ENCODE results near the gene DYRK3. TPM values are rescaled to one million over a fixed set of nuclear protein-coding genes. Genes with fewer than 3 reads are reported as not detected.
"Not testable (repeated sequence)": the region's sequence is repeated elsewhere in the genome, so short reads cannot be mapped to it uniquely, and the experiment has no call there.

DYRK3 gene
- total RNA-seq, 1 donor from 2014 or later: 3.2 TPM

GRCh38 chr1:206636671-206637070, 1.3 kb downstream of the DYRK3 start:
- no peak overlapping the region for H3K27ac Mint-ChIP-seq (ENCODE audit: unreplicated experiment)
- H3K4me1 Mint-ChIP-seq (ENCODE audit: unreplicated experiment): peaks cover 13% of the 10 kb centered on the region
- H3K9me3 Mint-ChIP-seq (ENCODE audit: unreplicated experiment): no peaks in the 10 kb centered on the region
- no peak overlapping the region for H3K4me3 Mint-ChIP-seq (ENCODE audit: unreplicated experiment)
- no peak for TF ChIP-seq CTCF (IDR thresholded peaks at IDR 0.05; ENCODE audit: unreplicated experiment)
- DNase-seq (ENCODE audit: low spot score): no peak
- H3K27me3 Mint-ChIP-seq (ENCODE audit: unreplicated experiment): peaks cover 5% of the 10 kb centered on the region
- no peaks in the 10 kb centered on the region for H3K36me3 Mint-ChIP-seq (ENCODE audit: low read depth, unreplicated experiment)

DNA sequence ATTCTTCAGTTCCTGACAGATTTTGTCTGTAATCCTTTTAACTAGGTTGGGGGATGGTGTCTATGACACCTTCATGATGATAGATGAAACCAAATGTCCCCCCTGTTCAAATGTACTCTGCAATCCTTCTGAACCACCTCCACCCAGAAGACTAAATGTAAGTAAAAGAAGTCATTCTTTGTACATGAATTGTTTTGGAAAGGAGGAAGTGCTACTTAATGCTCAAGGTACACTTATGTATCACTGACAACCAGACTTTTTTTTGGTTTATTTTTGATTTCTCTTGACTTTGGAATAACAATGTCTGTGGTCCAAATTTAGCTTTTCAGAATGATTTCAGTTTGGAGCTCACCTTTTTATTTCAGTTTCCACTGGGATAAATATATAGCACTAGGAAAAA, 2.3 kb downstream of the DYRK3 start:
- Mint-ChIP-seq H3K4me3 (ENCODE audit: unreplicated experiment) (no peak overlapping the region), H3K4me1 (ENCODE audit: unreplicated experiment) (peaks cover 13% of the 10 kb centered on the region), H3K27ac (ENCODE audit: unreplicated experiment) (no peak overlapping the region), H3K27me3 (ENCODE audit: unreplicated experiment) (peaks cover 5% of the 10 kb centered on the region), H3K36me3 (ENCODE audit: low read depth, unreplicated experiment) (no peaks in the 10 kb centered on the region), H3K9me3 (ENCODE audit: unreplicated experiment) (no peaks in the 10 kb centered on the region)
- TF ChIP-seq CTCF (IDR thresholded peaks at IDR 0.05; ENCODE audit: unreplicated experiment): no peak
- DNase-seq (ENCODE audit: low spot score): no peak

- not testable (repeated sequence) for DNase-seq (ENCODE audit: low spot score); H3K36me3 Mint-ChIP-seq (ENCODE audit: low read depth, unreplicated experiment); H3K4me1 Mint-ChIP-seq (ENCODE audit: unreplicated experiment); H3K27me3 Mint-ChIP-seq (ENCODE audit: unreplicated experiment); H3K27ac Mint-ChIP-seq (ENCODE audit: unreplicated experiment); H3K4me3 Mint-ChIP-seq (ENCODE audit: unreplicated experiment); H3K9me3 Mint-ChIP-seq (ENCODE audit: unreplicated experiment)
These were observed 6.7 kb downstream of the DYRK3 start for GRCh38 chr1:206642074-206642473.

- Mint-ChIP-seq H3K27me3 (ENCODE audit: unreplicated experiment) (no peaks in the 10 kb centered on the region), H3K4me1 (ENCODE audit: unreplicated experiment) (no peaks in the 10 kb centered on the region)
These were observed 7.9 kb downstream of the DYRK3 start for GRCh38 chr1:206643118-206643698.

DNA sequence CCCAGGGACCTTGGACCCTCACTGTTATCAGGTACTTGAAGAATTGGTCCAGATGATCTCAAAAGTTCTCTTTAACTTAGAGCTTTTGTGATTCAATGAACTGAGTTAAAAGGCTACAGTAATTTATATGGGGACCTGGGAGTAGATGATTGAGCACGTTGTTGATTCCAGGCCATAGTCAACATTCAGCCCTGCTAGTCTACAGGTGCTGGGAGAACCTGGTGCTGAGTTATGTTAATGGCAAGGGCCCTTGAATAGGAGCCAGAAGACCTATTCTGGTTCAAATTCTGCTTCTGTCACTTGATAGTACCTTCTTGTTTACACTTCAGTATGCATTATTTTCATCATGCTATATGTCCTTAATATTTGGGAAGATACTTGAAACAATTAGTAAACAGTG, 11.2 kb downstream of the DYRK3 start:
- Mint-ChIP-seq H3K4me3 (ENCODE audit: unreplicated experiment) (no peak overlapping the region), H3K4me1 (ENCODE audit: unreplicated experiment) (peaks cover 5% of the 10 kb centered on the region), H3K9me3 (ENCODE audit: unreplicated experiment) (no peaks in the 10 kb centered on the region), H3K27ac (ENCODE audit: unreplicated experiment) (no peak overlapping the region), H3K36me3 (ENCODE audit: low read depth, unreplicated experiment) (no peaks in the 10 kb centered on the region), H3K27me3 (ENCODE audit: unreplicated experiment) (no peaks in the 10 kb centered on the region)
- TF ChIP-seq CTCF (IDR thresholded peaks at IDR 0.05; ENCODE audit: unreplicated experiment): no peak
- no peak for DNase-seq (ENCODE audit: low spot score)

More at GRCh38 chr1:206643118-206643698, 7.9 kb downstream of the DYRK3 start:
- no peak for TF ChIP-seq CTCF (IDR thresholded peaks at IDR 0.05; ENCODE audit: unreplicated experiment)
- Mint-ChIP-seq H3K9me3 (ENCODE audit: unreplicated experiment) (no peaks in the 10 kb centered on the region), H3K4me3 (ENCODE audit: unreplicated experiment) (no peak overlapping the region), H3K36me3 (ENCODE audit: low read depth, unreplicated experiment) (no peaks in the 10 kb centered on the region), H3K27ac (ENCODE audit: unreplicated experiment) (no peak overlapping the region)
- DNase-seq (ENCODE audit: low spot score): no peak

Data from endothelial cell (in vitro differentiated cells).